Measurements from ENCODE around the gene FICD.
"Not testable (repeated sequence)": the region's sequence is repeated elsewhere in the genome, so short reads cannot be mapped to it uniquely, and the experiment has no call there.

FICD gene

GRCh38 chr12:108538616-108539195 is 23.6 kb downstream of the FICD start:
- no peak for FAIRE-seq

DNA sequence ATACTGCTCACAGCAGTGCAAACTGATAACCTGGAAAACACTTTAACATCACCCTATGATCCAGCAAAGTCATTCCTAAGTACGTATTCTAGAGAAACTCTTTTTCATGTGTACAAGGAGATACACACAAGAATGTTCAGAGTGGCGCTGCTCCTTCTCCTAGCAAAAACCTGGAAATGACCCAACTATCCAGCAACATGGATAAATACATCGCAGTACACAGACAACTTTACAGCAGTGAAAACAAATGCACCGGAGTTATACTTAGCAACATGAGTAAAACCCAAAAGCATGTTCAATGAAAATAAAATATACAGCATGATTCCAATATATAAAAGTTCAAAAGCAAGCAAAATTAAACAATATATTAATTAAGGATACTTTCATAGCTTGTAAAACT is 27.2 kb downstream of the FICD start:
- no peak for FAIRE-seq

DNA sequence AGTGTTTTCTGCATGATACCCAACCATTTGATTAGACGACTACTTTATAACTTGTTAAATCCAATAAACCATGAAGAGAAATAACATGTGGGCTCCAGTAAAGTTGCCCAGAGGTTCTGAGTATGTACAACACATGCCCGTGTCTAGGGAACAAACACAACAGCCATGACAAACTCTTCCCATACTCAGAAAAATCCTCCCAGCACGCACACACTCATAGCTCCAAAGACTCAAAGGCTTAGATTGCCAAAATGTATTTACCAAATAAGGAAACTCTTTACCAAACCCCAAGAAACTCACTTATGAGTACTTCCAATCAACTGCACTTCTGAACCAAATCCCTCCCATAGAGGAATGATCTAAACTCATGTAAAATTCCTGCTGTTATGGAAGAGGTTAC is 28.6 kb downstream of the FICD start:
- no peak for FAIRE-seq

- no peak for FAIRE-seq
Observed at GRCh38 chr12:108547686-108548085, 32.6 kb downstream of the FICD start.

- FAIRE-seq: no peak
Observed at GRCh38 chr12:108548954-108549521, 34.0 kb downstream of the FICD start.

GRCh38 chr12:108551535-108551934 is 36.5 kb downstream of the FICD start:
- no peak for FAIRE-seq

DNA sequence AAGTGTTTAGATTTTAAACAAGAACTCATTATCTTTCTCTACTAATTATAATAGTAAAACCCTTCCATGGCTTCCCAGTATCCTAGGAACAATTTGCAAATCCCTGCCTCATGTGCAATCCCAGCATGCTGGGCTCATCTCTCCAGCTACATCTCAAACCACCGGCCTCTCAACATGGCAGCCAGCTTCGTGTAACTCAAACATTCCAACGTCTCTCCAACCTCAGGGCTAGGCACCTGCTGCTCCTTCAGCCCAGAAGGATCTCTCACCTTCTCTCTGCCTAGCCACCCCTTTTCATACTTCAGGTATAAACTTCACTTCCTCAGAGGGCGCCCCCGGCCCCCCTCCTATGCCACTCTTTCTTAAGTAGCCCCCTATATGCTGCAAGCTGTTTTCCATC is 38.7 kb downstream of the FICD start:
- no peak for FAIRE-seq

- not testable (repeated sequence) for FAIRE-seq
Observed at GRCh38 chr12:108555383-108555782, 40.3 kb downstream of the FICD start.

- no peak for FAIRE-seq
Observed at GRCh38 chr12:108559007-108559655, 44.1 kb downstream of the FICD start.

DNA sequence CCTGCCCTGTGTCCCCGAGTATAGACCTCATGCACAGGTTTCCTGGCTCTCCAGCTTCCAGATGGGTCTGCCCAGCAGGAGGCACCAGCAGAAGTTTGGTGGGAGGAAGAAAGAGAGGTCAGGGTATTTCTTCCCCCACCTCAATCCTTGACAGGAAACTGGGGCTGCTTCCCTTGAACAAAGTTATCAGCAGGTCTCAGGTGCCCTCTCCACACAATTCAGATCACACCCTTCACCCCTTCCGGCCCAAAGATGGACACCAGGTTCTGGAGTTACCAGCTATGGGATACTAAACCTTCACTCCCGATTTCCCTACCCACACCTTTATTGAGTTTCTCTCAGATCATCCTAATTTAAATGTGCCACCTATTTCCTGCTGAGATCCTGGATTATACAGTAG is 44.7 kb downstream of the FICD start:
- FAIRE-seq: no peak

- no peak for FAIRE-seq
Observed at GRCh38 chr12:108560321-108560721, 45.2 kb downstream of the FICD start.

DNA sequence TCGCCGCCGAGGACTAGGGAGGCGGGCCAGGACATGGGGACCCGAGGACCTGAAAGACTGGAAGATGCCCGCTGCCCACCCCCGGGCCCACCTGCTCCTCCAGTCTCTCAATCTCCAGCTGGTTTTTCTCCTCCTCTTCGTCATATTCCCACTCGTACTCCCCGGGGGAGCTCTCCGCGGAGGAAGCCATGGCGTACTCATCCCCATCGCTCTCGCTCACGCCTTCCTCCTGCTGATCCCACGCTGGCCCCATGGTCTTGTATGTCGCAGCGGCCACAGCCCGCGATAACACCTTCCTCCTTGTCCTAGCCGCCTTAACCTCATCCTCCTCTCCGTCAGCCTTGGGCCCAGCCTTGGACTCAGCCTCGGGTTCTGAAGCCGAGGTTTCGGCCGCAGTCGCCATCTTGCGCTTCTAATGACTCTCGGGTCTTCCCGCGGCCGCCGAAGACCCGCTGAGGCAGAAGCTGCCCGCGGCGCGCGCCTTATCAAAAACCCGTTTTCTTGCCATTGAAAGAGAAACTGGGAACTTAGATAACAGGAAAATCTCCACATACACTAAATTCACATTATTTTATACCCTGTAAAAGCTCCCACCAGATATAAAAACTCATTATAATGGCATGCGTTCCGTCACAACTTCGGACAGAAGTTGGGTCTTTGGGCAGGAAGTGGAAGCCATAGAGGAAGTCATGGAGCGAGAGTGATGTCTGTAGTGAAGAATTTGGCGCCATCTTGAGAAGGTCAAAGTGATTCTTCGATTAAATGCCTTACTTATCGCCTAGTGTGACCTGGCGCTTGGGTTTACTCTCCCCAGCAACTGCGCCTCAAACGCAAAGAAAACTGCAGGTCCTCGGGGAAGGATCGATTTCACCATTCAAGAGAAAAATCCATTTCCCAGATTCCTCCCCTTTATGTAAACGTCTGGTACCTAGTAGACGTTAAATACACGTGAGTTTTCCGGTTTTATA is 46.0 kb downstream of the FICD start, which contains the start of gene SART3:
SART3 (minus strand) TSS at position 422 of the 968 bp plus-strand sequence; CDS start at position 403, 19 bp downstream.
- FAIRE-seq: no peak

GRCh38 chr12:108561852-108562347 is 46.8 kb downstream of the FICD start:
- FAIRE-seq: no peak

DNA sequence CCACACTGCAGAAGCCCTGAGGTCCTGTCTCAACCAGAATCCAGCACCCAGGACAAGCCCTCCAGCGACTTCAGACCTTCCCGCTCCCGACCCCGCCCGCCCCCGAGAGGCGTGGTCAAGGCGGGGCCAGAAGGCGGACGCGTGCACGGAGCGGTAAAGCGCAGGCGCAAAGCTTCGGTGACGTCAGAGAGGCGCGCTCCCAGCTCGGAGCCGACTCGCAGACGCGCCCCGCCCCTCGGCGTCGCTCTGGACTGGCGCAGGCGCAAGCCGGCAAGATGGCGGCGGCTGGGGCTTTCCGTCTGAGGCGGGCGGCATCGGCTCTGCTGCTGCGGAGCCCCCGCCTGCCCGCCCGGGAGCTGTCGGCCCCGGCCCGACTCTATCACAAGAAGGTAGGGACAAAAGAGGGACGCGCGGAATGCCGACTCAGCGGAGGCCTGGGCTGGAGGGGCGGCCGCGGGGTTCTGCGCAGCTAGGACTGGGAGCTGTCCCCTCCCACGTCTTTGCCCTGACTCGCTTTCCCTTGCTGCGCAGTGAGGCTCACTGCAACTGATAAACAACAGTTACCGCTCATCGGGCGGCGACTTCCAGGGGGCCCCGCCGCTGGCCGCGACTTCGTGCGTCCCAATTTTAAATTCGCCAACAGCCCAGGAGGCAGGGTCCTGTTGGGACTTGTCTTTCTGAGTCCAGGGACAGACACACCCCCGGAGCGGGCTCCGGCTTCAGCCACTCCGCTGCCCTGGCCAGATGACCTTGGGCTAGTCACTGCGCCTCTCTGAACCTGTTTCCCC is 47.5 kb downstream of the FICD start, which contains the start of gene ISCU:
ISCU (plus strand) TSS at position 249 of the 788 bp plus-strand sequence; CDS start at position 276, 27 bp downstream.
- FAIRE-seq: no peak

DNA sequence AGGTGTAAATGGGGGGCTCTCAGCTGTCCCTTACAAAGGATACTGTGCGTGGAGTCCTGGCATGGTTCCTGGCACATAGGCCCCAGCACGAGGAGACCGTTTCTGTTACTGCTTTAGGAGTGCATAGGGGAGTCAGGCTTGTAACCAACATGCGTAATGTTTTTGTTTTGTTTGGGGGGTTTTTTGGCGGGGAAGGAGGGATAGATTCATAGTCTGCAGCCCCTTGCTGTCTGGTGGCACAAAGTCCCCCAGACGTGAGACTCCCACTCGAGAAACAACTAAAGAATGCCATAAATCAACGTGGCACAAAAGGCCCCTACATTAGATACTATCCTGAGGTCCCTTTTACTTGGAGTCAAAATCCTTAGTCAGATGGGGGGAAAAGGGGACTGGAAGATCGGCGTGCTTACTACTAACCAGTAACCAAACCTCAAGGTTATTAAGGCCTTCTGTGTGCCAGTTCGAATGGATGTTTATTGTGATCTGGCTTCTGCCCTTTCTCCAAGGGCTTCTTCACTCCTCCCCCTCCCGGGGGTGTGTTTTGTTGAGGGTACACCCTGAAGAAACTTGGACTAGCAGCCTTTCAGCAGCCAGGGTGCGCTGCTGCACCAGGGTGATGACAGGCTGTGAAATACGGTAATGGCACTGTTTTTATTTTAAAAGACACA is 48.2 kb downstream of the FICD start:
- no peak for FAIRE-seq

GRCh38 chr12:108563804-108564151 is 48.7 kb downstream of the FICD start:
- FAIRE-seq: no peak

GRCh38 chr12:108564724-108565123 is 49.6 kb downstream of the FICD start:
- FAIRE-seq: no peak

DNA sequence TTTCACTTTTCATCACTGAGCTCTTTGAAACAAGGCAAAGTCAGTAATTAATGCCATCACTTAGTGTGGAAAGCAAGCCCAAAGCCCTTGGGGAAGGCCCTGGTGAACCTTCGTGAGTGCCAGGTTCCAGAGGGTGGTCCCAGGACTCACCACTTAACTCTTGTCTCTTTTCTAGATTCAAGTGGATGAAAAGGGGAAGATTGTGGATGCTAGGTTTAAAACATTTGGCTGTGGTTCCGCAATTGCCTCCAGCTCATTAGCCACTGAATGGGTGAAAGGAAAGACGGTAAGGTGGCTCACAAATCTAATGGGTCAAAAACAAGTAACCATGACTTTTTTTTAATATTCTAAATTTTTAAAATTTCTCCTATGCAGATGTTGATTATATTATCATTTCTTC is 50.1 kb downstream of the FICD start:
- FAIRE-seq: no peak

- no peak for FAIRE-seq
Observed at GRCh38 chr12:108565976-108566375, 50.9 kb downstream of the FICD start.

- no peak for FAIRE-seq
Observed at GRCh38 chr12:108566452-108566851, 51.4 kb downstream of the FICD start.

Measured in colon (tissue), 2 donors.